H9 (cell line): ENCODE measurements around the gene CLIC1. TPM values are rescaled to one million over a fixed set of nuclear protein-coding genes. Genes with fewer than 3 reads are reported as not detected.
A peak's percentile ranks its signal among the peaks of the same experiment; 100 is the strongest.

Source experiments
- DNase-seq: peaks from one replicate; pipeline ENCODE4 v3.0.0-alpha.2; 2017
- H2AFZ ChIP-seq: one replicate; pipeline ENCODE4 v1.6.1; 2013; ENCODE audit warnings: mild to moderate bottlenecking, low read length, control low read depth, moderate library complexity
- H2AK5ac ChIP-seq: 2 replicates; pipeline ENCODE4 v1.6.1; 2013; ENCODE audit warnings: low read length, control low read depth, mixed read lengths; ENCODE audit not compliant: insufficient read length
- H2BK120ac ChIP-seq: one replicate; pipeline ENCODE4 v1.6.1; 2013; ENCODE audit warnings: low read depth, mild to moderate bottlenecking, low read length, control low read depth, inconsistent platforms; ENCODE audit not compliant: poor library complexity, severe bottlenecking
- H2BK12ac ChIP-seq: 2 replicates; pipeline ENCODE4 v1.6.1; 2013; ENCODE audit warnings: low read length, control low read depth, mixed read lengths, low read depth; ENCODE audit not compliant: insufficient read length
- H2BK15ac ChIP-seq: 2 replicates; pipeline ENCODE4 v1.6.1; 2013; ENCODE audit warnings: low read depth, low read length, control low read depth
- H2BK20ac ChIP-seq: one replicate; pipeline ENCODE4 v1.6.1; 2013; ENCODE audit warnings: low read depth, mild to moderate bottlenecking, low read length, control low read depth, inconsistent platforms; ENCODE audit not compliant: poor library complexity, severe bottlenecking
- H2BK5ac ChIP-seq: 2 replicates; pipeline ENCODE4 v1.6.1; 2013; ENCODE audit warnings: low read length, control low read depth, mixed read lengths; ENCODE audit not compliant: insufficient read length
- H3K14ac ChIP-seq: 2 replicates; pipeline ENCODE4 v1.6.1; 2013; ENCODE audit warnings: low read length, control low read depth; ENCODE audit not compliant: insufficient read depth
- H3K18ac ChIP-seq: 2 replicates; pipeline ENCODE4 v1.6.1; 2013; ENCODE audit warnings: low read depth, mild to moderate bottlenecking, mixed read lengths, low read length, control low read depth; ENCODE audit not compliant: insufficient read length
- H3K23ac ChIP-seq: 2 replicates; pipeline ENCODE4 v1.6.1; 2013; ENCODE audit warnings: low read length, control low read depth, mixed read lengths, low read depth; ENCODE audit not compliant: insufficient read length
- H3K23me2 ChIP-seq: 2 replicates; pipeline ENCODE4 v1.6.1; 2013; ENCODE audit warnings: low read depth, mild to moderate bottlenecking, mixed read lengths, low read length, control low read depth; ENCODE audit not compliant: insufficient read length, poor library complexity, severe bottlenecking
- H3K27ac ChIP-seq: 2 replicates; pipeline ENCODE4 v1.5.1; 2013; ENCODE audit warnings: low read length, control low read depth, mixed read lengths, low read depth; ENCODE audit not compliant: insufficient read length
- H3K27me3 ChIP-seq: 2 replicates; pipeline ENCODE4 v1.6.1; 2013; ENCODE audit warnings: low read length, control low read depth, inconsistent platforms; ENCODE audit not compliant: insufficient read depth
- H3K4ac ChIP-seq: 2 replicates; pipeline ENCODE4 v1.6.1; 2013; ENCODE audit warnings: low read depth, mild to moderate bottlenecking, control low read depth, inconsistent platforms, low read length, moderate library complexity
- H3K4me1 ChIP-seq: 2 replicates; pipeline ENCODE4 v1.6.1; 2013; ENCODE audit warnings: low read length, control low read depth, inconsistent platforms; ENCODE audit not compliant: insufficient read depth
- H3K4me2 ChIP-seq: 2 replicates; pipeline ENCODE4 v1.6.1; 2013; ENCODE audit warnings: low read length, control low read depth, mixed read lengths; ENCODE audit not compliant: insufficient read length, insufficient read depth
- H3K56ac ChIP-seq: 2 replicates; pipeline ENCODE4 v1.6.1; 2013; ENCODE audit warnings: low read depth, mild to moderate bottlenecking, mixed read lengths, low read length, control low read depth; ENCODE audit not compliant: insufficient read length
- H3K79me1 ChIP-seq: 2 replicates; pipeline ENCODE4 v1.6.1; 2013; ENCODE audit warnings: low read depth, mild to moderate bottlenecking, moderate library complexity, low read length, control low read depth, inconsistent platforms; ENCODE audit not compliant: insufficient read depth, poor library complexity, severe bottlenecking
- H3K79me2 ChIP-seq: 2 replicates; pipeline ENCODE4 v1.6.1; 2013; ENCODE audit warnings: low read length, control low read depth, inconsistent platforms; ENCODE audit not compliant: insufficient read depth
- H3K9ac ChIP-seq: 2 replicates; pipeline ENCODE4 v1.6.1; 2013; ENCODE audit warnings: low read length, control low read depth, mixed read lengths; ENCODE audit not compliant: insufficient read length; ENCODE audit errors: extremely low read depth
- H3K9me3 ChIP-seq: one replicate; pipeline ENCODE4 v1.6.1; 2013; ENCODE audit warnings: low read depth, low read length, inconsistent platforms; ENCODE audit not compliant: control insufficient read depth
- H3T11ph ChIP-seq: one replicate; pipeline ENCODE4 v1.6.1; 2013; ENCODE audit warnings: mild to moderate bottlenecking, low read length, control low read depth, inconsistent platforms
- H4K20me1 ChIP-seq: one replicate; pipeline ENCODE4 v1.6.1; 2013; ENCODE audit not compliant: control insufficient read depth, insufficient read length, insufficient read depth
- H4K5ac ChIP-seq: 2 replicates; pipeline ENCODE4 v1.6.1; 2013; ENCODE audit warnings: low read depth, mild to moderate bottlenecking, mixed read lengths, low read length, control low read depth; ENCODE audit not compliant: insufficient read length
- H4K8ac ChIP-seq: replicated peaks from 2 replicates; pipeline ENCODE4 v1.6.1; 2013; ENCODE audit warnings: low read length, control low read depth, mixed read lengths, low read depth; ENCODE audit not compliant: insufficient read length
- H4K91ac ChIP-seq: 2 replicates; pipeline ENCODE4 v1.6.1; 2013; ENCODE audit warnings: low read depth, mild to moderate bottlenecking, moderate library complexity, mixed read lengths, low read length, control low read depth; ENCODE audit not compliant: insufficient read length
- H3K27ac Mint-ChIP-seq, 3 experiments: 2 replicates in 2 of 3; 3 replicates in 1 of 3; pipeline ENCODE4 v1.8.0; 2020 to 2021; ENCODE audit warnings: mixed read lengths in 3 of 3, mild to moderate bottlenecking in 1 of 3, moderate library complexity in 1 of 3
- H3K27me3 Mint-ChIP-seq: 2 replicates; pipeline ENCODE4 v1.8.0; 2021; ENCODE audit warnings: low read depth, mild to moderate bottlenecking, moderate library complexity, mixed read lengths
- H3K36me3 Mint-ChIP-seq, 3 experiments: 2 replicates in 2 of 3; 3 replicates in 1 of 3; pipeline ENCODE4 v1.8.0; 2020 to 2021; ENCODE audit warnings: low read depth in 3 of 3, mixed read lengths in 3 of 3; ENCODE audit not compliant: insufficient read depth in 1 of 3
- H3K4me1 Mint-ChIP-seq, 2 experiments: 2 replicates each; pipeline ENCODE4 v1.8.0; 2020; ENCODE audit warnings: mixed read lengths in 2 of 2
- H3K4me3 Mint-ChIP-seq, 2 experiments: 2 replicates in 1 of 2; 3 replicates in 1 of 2; pipeline ENCODE4 v1.8.0; 2020 to 2021; ENCODE audit warnings: mild to moderate bottlenecking in 2 of 2, mixed read lengths in 2 of 2, moderate library complexity in 1 of 2
- H3K9me3 Mint-ChIP-seq, 2 experiments: 2 replicates in 1 of 2; 3 replicates in 1 of 2; pipeline ENCODE4 v1.8.0; 2020; ENCODE audit warnings: mild to moderate bottlenecking in 2 of 2, mixed read lengths in 2 of 2, moderate library complexity in 1 of 2
- WGBS: extraction: QIAGEN DNeasy Blood & Tissue Kit; methylation state at CpG from one replicate; pipeline ENCODE4 v1.1.7; 2013; ENCODE audit warnings: missing lambda C conversion rate, low lambda C conversion rate, mixed read lengths; ENCODE audit not compliant: insufficient read length; ENCODE audit errors: extremely low coverage; 5-methylcytosine and 5-hydroxymethylcytosine counted together
- total RNA-seq: library from RNA; stranded (reverse); gene quantifications from 2 replicates; pipeline ENCODE4 v1.2.1, GENCODE V29; 2021
- TF ChIP-seq, protein P1 (sequence below): fragments of 200-600 bp; sonication (generic); conservative IDR thresholded peaks from 3 replicates; pipeline ENCODE4 v1.8.0; 2021; ENCODE audit warnings: antibody characterized with exemption, mild to moderate bottlenecking

CLIC1 gene
- total RNA-seq, 1 experiment from 2014 or later: 265 TPM

DNA sequence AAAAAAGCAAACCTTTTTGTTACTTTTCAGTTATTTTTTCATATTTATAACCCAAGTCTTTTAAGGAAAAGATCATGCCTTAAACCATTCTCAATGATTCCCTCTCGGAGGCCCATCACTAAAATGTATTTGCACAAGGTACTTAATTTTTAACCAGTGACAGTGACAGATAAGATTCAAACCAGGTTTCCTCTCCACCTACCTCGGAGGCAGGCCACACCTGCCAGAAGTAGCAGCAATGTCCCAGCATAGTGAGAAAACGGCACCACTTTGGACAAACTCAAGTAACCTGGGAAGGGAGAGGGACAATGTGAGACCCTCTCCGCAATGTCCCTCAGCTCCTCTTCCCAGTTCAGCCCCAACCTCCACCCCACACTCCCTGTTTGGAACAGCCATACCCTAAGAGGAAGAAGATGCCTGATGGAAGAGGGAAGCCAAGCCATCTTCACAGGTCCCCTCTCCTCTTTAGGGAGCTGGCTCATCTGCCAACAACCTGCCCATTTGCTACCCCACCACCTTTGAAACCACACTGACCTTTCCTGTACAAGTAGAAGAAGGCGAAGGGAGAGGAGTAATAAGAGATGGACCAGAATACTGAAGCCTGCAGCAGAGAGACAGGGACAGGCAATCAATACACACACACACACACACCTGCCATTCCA, 35.5 kb downstream of the CLIC1 start:
- H3K79me2 ChIP-seq: peaks cover 2% of the 10 kb centered on the region; the same call in 1 of the 2 replicates
- no peak overlapping the region for H3K9ac ChIP-seq
- H2AFZ ChIP-seq: no peak overlapping the region
- no peak overlapping the region for H2BK120ac ChIP-seq
- Mint-ChIP-seq H3K9me3 (no peaks in the 10 kb centered on the region; a peak in 1 of 5 replicates), H3K27me3 (no peaks in the 10 kb centered on the region; the same call in 1 of the 2 replicates), H3K27ac (peak overlapping the region in 1 of 3 experiments; percentile 24; a peak in 1 of 7 replicates), H3K36me3 (peaks cover 4 to 35% (median 12%) of the 10 kb centered on the region in 3 experiments; a peak in 5 of 7 replicates), H3K4me3 (peak overlapping the region; percentile 6 to 66; a peak in 2 of 5 replicates), H3K4me1 (peaks cover 11% of the 10 kb centered on the region in 2 experiments)
- H3K23me2 ChIP-seq: peaks cover 6% of the 10 kb centered on the region
- no peak overlapping the region for H3K18ac ChIP-seq
- H3K4me2 ChIP-seq: no peak overlapping the region
- peaks cover 4% of the 10 kb centered on the region; the same call in 1 of the 2 replicates for H3K4me1 ChIP-seq
- H4K5ac ChIP-seq: no peak overlapping the region
- H3K14ac ChIP-seq: no peak overlapping the region
- H3K79me1 ChIP-seq: peaks cover 6% of the 10 kb centered on the region
- H3T11ph ChIP-seq: no peak overlapping the region
- H2BK15ac ChIP-seq: no peak overlapping the region
- H3K27me3 ChIP-seq: no peaks in the 10 kb centered on the region
- no peaks in the 10 kb centered on the region for H4K20me1 ChIP-seq
- no peak overlapping the region for H4K8ac ChIP-seq
- TF ChIP-seq, protein P1, sequence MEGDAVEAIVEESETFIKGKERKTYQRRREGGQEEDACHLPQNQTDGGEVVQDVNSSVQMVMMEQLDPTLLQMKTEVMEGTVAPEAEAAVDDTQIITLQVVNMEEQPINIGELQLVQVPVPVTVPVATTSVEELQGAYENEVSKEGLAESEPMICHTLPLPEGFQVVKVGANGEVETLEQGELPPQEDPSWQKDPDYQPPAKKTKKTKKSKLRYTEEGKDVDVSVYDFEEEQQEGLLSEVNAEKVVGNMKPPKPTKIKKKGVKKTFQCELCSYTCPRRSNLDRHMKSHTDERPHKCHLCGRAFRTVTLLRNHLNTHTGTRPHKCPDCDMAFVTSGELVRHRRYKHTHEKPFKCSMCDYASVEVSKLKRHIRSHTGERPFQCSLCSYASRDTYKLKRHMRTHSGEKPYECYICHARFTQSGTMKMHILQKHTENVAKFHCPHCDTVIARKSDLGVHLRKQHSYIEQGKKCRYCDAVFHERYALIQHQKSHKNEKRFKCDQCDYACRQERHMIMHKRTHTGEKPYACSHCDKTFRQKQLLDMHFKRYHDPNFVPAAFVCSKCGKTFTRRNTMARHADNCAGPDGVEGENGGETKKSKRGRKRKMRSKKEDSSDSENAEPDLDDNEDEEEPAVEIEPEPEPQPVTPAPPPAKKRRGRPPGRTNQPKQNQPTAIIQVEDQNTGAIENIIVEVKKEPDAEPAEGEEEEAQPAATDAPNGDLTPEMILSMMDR: no peak
- no peak overlapping the region for H3K27ac ChIP-seq
- no peak overlapping the region for H2AK5ac ChIP-seq
- H3K4ac ChIP-seq: no peak overlapping the region
- no peak overlapping the region for H3K56ac ChIP-seq
- no peak overlapping the region for H2BK5ac ChIP-seq
- no peak overlapping the region for H2BK12ac ChIP-seq
- H2BK20ac ChIP-seq: no peak overlapping the region
- H3K23ac ChIP-seq: no peak overlapping the region
- no CpG with 5 or more reads among the region's 5 CpGs for WGBS
- no peak for DNase-seq
- no peak overlapping the region for H4K91ac ChIP-seq
- no peaks in the 10 kb centered on the region for H3K9me3 ChIP-seq
